Stimulated activated naive CD4-positive, alpha-beta T cell treated with Interleukin-2 at 50 U/mL for 16 hours (primary cell): ENCODE data around the gene ANKRD55.
"Not testable (repeated sequence)": the region's sequence is repeated elsewhere in the genome, so short reads cannot be mapped to it uniquely, and the experiment has no call there.

Source experiments
- DNase-seq: peaks from one replicate; lab custom pipeline; 2025; lab: John Stamatoyannopoulos, UW

ANKRD55 gene

DNA sequence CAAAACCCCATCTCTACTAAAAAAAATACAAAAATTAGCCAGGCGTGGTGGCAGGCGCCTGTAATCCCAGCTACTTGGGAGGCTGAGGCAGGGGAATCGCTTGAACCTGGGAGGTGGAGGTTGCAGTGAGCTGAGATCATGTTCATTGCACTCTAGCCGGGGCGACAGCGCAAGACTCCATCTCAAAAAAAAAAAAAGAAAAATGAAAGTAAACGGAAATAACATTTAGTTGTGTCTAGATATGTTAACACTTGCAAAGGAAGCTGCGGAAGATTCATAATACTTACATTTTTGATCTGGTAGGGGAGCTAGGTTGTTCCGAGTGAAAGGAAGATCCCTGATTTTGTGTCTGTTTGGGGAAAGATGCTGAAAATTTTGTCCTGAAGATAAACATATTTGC lies 130.9 kb downstream of the ANKRD55 start:
- DNase-seq = not testable (repeated sequence)

DNA sequence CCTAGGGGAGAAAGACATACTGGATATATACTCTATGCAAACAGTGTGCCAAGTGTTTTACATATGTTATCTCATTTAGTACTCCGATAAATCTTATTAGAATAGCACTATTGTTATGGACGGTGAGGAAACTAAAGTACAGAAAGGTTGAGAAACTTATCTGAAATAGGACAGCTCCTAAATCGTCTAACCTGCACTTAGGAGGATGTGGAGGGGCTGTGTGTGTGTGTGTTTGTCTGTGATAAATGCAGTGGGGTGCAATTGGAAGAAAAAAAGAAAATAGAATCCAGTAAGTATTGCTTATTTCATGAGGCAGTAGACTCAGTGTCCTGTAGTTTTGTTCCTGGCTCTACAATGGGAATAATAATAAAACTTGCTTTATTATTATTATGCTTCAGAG lies 131.9 kb downstream of the ANKRD55 start:
- DNase-seq = no peak

DNA sequence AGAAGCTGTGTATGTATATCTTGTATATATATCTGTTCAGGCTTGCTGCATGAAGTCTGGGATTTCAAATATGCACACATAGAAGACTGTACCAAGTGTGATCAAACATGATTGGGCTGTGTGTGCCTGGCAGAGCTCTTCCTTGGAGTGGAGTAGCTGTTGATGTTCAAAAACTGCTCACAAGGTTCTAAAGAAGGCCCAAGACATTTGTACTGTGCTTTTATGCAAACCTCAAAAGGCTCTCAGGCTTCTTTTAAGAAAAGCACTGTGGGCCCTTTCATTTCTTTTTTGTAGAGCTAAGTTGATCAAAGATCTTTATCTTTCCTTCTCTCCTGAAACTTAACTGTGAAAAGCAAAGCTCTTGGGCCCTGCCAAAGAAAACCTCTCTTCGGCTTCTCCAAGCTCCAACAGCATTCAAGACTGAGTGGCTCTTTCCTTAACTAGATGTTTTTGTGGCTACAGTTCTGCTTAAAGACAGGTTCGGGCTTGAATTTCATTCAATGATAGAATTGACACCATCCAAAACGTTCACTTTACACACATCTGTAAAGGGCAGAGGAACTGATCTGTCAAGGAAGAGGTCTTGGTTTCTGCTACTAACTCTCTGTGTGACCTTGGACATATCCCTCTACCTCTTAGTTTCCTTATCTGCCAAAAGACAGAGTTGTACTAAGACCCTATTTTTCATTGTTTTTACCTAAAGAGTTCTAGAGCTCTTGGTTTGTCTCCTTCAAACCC lies 132.5 kb downstream of the ANKRD55 start:
- no peak for DNase-seq

DNA sequence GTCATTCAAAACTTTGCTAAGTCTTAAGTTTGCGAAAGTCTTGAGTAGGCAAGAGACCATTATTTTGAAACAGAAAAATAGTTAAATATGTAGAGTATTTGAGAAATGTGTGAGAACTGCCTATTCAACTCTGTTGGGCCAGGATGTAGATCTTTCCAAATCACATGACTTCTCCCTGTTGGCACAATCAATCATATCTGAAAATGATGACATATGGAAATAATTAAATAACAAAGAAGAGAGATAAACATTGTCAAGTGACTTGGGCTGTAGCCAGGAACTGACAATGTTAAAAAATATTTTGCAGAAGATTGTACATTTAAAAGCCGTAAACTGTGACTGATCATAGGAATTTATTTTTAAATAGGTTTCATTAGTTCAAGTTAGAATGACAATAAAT lies 133.8 kb downstream of the ANKRD55 start:
- DNase-seq = no peak

DNA sequence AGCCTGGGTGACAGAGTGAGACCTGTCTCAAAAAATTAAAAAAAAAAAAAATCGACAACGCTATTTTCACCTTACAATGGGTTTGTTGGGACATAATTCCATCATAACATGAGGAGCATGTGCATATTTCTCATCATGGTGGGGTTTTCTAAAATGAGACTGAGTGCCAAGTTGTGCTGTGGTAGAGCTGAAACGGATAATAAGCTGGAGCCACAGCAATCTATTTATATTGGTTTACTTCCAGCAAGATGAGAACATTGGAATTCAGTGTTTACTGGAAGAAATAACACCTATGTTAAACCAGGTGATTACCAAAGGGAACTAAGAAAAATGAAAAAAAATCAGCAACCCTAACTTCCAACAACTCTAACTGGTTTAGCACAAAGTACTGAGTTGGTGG lies 136.1 kb downstream of the ANKRD55 start:
- DNase-seq = no peak

DNA sequence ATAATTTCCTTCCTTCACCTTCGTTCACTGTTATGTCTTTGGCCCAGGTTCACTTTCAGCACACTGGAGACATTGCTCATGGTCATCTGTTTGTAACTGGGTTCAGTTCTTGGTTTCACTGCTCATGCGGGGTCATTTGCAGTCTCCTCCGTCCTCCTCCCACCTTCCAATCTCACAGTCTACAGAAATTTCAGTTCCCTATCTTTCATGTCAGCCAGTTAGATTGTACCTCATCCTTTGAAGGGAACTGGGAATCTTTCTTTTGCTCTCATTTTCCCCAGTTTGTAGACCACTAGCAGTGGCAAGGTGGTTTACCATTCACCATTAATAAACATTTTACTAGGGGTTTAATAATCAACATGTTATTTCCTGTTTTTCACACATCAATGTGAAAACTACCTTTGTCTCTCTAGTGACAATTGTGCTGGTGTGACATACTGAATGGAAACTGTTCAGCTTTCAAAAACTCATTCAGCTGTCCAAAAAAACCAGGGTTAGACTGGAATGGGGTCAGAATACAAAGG lies 137.5 kb downstream of the ANKRD55 start:
- no peak for DNase-seq

DNA sequence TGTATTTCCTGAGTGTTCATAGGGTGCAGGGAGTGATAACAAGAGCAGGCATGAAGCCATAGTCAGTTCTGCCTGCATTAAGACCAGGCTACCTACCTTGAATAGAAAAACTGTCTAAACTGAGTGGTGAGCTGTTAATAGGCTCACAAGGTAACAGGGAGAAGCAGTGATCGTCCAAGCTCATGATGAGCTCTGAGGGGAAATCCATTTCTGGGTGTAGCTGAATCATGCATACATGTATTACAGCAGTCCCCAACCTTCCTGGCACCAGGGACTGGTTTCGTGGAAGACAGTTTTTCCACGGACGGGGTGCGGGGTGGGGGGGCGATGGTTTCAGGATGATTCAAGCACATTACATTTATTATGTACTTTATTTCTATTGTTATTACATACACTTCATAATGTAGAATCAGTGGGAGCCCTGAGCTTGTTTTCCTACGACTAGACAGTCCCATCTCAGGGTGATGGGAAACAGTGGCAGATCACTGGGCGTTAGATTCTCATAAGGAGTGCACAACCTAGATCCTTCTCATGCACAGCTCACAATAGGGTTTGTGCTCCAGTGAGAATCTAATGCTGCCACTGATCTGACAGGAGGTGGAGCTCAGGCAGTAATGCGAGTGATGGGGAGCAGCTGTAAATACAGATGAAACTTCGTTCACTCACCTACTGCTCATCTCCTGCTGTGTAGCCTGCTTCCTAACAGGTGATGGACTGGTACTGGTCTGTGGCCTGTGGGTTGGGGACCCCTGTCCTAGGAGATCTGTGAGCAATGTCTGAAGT lies 138.4 kb downstream of the ANKRD55 start:
- peak; percentile 48 for DNase-seq

DNA sequence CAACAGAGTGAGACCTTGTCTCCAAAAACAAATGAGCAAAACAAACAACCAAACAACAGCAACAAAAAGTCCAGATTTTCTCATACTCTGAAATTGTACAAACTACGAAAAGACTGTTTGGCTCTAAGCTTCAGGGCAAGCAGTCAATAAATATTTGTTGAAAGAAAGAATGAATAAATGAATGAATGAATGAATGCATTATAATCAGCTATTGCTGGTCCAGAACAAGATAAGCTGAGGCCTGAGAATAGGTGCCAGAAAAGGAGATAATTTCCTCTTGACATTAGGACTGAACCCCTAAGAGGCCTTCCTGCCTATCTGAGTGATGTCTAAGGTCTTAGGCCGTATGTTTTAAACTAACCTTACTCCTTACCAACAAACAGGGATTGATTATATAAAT lies 139.2 kb downstream of the ANKRD55 start:
- DNase-seq = no peak

DNA sequence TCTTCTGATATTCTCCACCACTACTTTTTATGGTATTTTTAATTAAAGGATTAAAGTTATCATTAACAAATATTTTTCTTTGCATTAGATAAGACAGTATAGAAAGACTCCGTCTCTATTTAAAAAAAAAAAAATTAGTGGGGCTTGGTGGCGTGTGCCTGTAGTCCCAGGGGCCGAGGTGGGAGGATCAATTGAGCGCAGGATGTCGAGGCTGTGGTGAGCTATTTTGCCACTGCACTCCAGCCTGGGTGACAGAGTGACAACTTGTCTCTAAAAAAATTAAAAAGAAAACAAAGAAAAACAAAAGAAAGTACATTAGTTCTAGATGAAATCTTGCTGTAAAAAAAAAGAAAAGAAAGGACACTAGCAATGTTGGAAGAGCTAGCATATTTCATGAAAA lies 141.0 kb downstream of the ANKRD55 start:
- no peak for DNase-seq

DNA sequence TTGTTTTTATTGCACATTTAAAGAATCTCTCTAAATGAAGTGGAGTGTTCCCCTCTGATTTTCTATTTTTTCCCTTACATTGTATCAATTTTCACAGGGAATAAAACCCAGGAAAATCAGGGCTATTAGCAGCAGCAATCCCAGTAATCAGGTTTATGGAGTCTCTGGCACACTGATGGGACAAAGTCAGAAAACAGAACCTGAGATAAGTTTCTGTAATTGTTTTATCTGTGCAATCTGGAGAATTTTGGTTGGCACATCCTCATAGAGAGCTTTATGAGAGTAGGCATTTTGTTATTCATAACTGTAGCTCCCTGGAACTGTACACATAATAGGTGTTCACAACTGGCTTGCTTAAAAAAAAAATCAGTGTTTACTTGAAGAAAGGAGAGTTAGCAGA lies 141.5 kb downstream of the ANKRD55 start:
- no peak for DNase-seq

DNA sequence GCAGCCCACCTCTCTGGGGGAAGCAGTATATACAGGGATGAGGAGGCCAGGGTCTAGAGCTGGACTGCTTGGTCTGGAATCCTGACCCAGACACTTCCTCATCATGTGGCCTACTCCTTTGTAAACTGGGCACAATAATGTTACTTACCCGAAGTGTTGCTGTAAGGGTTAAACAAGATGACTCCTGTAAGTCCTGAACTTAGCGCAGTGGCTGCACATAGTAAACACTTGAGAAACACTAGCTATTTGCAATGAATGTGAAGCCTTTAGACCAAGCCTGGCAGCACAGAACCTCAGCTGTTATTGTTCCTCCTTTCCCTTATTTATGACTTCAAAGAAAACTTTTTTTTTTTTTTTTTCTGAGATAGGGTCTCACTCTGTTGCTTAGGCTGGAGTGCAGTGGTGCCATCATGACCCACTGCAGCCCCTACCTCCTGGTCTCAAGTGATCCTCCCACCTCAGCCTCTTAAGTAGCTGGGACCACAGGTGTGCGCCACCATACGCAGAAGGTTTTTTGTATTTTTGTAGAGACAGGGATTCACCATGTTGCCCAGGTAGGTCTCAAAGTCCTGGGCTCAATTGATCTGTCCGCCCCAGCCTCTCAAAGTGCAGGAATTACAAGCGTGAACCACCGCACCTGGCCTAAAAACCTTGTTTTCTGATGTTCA lies 142.2 kb downstream of the ANKRD55 start:
- DNase-seq = no peak

DNA sequence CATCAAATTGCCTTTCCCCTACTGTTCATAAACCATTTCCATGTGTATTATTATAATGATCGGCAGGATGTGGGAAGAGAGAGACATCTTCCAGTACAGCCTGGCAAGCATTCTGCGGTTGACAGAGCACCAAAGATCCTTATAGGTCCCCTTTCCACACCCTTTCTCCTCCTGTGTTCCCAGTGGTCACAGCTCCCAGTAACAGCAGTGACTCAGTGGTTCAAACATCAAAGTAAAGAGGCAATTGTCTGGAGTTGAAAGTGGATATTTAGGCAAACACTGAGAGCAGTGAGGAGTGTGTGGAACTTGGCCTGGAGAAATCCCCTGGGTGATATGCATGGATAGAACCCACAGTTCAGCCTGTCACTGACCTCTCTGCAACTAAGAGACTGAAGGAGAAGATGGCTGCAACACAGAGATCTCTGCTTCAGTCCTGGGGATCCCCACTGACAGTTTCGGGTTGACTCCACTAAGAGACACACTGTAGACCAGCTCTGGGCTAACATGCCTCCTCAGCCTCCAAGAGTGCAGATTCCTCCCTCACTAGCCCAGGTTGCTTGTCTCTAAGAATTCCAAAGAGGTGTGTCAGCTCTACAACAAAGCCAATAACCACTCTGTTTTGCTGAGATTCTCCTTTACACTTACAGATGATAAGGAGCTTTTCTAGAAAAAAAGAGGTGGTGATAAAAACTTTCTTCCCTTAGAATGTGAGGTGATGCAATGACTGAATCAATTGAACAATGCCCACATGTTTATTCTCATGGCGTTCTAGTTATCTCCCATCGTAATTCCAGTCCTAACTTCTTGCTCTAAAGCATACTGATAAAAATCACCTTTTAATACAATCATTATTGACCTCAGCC lies 143.9 kb downstream of the ANKRD55 start:
- DNase-seq = no peak

DNA sequence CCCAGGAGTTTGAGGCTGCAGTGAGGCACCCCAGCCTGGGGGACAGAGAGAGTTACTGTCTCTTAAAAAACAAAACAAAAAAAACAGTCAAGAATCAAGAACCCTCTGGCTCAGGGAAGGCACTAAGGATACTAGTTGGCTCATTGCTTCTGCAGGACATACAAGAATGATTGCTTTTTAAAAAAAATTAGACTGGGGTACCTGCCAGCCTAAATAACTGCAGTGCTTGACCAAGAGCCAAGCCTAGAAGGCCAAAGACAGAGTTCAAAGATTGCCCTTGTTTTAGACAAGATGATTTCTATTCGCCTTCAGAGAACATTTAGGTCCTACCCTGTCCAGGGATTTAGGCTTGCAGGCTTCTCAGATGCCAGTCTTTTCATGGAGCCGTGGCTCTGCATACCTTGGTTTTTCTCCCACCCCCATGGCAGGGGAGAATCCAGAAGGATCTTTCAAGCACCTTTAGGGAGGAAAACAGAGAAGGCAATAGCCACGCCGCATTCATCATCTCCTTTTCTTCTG lies 144.6 kb downstream of the ANKRD55 start:
- DNase-seq = no peak

DNA sequence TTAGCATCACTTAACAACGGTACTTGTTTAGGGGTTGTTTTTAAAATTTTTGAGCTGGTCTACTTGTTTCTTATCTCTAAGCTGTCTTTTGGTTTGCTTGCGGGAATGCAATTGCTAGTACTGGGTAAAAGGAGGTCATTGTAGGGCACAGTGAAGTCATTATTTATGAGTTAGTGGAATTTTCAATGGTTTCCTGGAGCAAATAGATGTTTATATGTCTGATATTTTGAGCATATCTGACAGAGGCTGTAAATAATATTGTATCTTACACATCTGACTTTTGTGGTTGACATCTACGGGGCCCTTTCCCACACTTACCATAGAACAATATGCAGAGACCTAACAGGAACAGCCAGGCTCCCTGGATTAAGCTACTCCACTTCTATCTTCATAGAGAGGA lies 147.9 kb downstream of the ANKRD55 start:
- DNase-seq = no peak

DNA sequence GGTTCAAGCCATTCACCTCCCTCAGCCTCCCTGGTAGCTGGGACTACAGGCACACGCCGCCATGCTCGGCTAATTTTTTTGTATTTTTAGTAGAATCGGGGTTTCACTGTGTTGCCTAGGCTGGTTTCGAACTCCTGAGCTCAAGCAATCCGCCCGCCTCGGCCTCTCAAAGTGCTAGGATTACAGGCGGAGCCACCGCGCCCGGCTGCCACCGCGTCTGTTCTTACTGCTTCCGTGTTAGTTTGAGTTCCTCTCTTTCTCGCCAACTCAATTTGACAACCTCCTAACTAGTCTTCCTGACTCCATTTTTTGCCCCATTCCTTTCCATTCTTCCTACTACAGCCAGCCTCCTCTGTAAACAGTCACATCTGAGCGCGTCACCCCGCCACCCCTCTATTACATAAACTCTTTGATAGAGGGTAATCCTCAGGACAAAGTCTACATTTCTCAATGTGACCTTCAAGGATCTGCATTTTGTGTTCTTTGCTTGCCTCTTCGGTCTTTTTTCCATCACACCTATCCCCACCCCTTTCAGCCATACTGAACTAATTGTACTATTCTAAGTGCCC lies 149.8 kb downstream of the ANKRD55 start:
- DNase-seq = no peak

DNA sequence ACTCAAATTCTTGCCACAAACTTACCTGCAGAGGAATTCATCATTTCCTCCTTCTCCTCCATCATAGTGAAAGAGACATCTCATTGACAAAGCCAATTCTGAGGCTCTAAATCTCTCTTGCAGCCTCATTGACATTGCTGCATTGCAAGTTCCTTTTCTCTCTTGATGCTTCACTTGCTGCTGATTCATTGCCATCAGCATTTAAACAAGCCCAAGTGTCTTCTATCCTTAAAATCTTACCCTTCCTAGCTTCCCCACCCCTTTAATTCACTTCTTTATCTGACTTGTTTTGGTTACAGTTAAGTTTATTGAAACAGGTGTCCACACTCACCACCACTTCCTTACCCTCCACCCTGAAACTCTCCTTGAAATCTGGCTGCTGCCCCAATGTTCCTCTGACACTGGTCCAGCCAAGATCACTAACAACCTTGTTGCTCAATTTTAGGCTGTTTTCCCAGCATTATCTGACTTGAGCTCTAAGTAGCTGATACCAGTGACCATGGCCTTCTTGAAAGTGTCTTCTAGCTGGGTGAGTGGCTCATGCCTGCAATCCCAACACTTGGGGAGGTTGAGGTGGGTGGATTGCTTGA lies 152.0 kb downstream of the ANKRD55 start:
- not testable (repeated sequence) for DNase-seq

DNA sequence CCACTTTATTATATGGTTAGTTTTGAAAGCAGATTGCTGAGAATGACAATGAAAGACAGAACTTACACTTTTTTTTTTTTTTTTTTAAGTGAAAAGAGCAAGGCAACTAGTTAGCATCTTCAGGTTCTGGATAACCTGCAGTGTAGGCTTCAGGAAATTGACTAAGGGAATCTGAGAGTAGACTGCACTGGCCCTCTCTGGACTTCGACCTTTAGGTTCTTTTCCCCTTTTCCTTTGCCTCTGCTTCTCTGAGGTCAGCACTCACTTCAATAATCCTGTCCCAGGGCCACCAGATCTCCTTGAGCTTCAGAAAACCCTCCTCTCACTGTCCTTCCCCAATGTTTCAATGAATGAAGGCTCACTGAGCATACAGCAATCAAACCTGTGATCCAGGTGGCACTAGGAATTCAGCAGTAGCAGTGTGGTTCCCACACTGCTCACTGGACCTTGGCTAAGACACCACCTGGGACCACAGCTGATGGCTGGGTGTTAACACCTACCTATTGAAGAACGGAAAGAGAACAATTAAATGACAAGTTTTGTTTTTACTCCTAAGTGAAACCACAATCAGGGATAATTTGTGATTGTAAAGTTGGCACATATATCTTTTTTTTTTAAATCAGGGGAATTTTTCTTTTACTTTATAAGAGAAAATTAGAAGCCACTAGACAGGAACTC lies 152.6 kb downstream of the ANKRD55 start:
- no peak for DNase-seq

DNA sequence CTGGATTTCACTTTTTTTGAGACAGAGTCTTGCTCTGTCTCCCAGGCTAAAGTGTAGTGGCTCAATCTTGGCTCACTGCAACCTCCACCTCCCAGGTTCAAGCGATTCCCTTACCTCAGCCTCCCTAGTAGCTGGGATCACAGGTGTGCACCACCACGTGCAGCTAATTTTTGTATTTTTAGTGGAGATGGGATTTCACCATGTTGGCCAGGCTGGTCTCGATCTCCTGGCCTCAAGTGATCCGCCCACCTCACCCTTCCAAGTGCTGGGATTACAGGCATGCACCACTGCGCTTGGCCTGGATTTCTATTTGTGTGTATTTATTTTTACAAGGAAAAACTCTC lies 154.0 kb downstream of the ANKRD55 start:
- DNase-seq = not testable (repeated sequence)

DNA sequence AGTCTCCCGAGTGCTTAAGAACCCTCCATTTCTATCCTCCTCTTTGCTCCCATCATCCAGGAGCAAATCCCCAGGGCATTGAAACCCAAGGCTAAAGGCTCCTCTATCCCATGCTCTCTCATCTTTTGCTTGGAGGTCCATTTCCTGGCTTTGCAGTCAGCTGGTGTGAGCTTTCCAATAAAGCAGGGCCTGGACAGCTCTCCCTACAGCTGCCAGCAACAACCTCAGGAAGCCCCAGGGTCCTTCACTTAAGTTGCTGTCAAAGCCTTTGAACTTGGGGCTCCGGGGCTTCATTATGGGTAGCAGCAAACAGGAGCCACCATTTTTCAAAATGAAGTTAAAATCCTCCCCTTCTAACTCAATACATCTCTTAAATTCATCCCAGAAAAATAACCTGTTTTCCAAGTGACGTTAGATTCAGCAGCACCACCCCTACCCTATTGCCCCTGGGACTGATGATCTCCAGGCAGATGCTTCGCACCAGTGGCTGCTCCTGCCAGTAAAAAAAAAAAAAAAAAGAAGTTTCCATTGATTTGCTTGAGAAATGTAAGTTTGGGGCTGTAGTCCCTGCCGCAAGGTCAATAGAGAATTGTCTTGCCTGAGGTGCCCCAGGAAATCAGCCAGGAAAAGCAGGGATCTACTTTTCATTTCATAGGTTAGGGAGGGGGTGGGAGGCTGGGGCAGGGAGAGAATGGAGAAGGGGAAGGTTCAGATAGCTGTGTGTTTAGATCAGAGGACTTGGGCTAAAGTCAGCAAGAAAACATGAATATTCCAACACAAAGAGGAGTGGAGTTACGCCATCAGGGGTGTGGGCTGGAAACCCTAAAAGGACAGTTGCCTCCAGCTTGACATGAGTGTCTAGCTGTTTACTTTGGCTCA lies 154.6 kb downstream of the ANKRD55 start:
- no peak for DNase-seq
